8988T (cell line): ENCODE results near the gene ZNF385B.

Experiments
- DNase-seq: peaks from one replicate; pipeline ENCODE4 v3.0.0; 2011

Gene ZNF385B

GRCh38 chr2:179619947-179620467, 241.4 kb downstream of the ZNF385B start:
- no peak for DNase-seq

GRCh38 chr2:179614121-179614520, 247.3 kb downstream of the ZNF385B start:
- no peak for DNase-seq

GRCh38 chr2:179613701-179614100, 247.7 kb downstream of the ZNF385B start:
- DNase-seq = no peak

- no peak for DNase-seq
Observed at GRCh38 chr2:179613299-179613651, 248.1 kb downstream of the ZNF385B start.

- no peak for DNase-seq
Observed at GRCh38 chr2:179612591-179613298, 248.7 kb downstream of the ZNF385B start.

GRCh38 chr2:179612108-179612507, 249.3 kb downstream of the ZNF385B start:
- DNase-seq = no peak

GRCh38 chr2:179606141-179606540, 255.3 kb downstream of the ZNF385B start:
- no peak for DNase-seq

GRCh38 chr2:179605341-179605740, 256.1 kb downstream of the ZNF385B start:
- DNase-seq = no peak

- DNase-seq = no peak
Observed at GRCh38 chr2:179604598-179604997, 256.8 kb downstream of the ZNF385B start.

GRCh38 chr2:179602452-179602851, 259.0 kb downstream of the ZNF385B start:
- DNase-seq = no peak

- no peak for DNase-seq
Observed at GRCh38 chr2:179596018-179596417, 265.4 kb downstream of the ZNF385B start.

- DNase-seq = no peak
Observed at GRCh38 chr2:179595284-179595683, 266.1 kb downstream of the ZNF385B start.

GRCh38 chr2:179594268-179595112, 266.9 kb downstream of the ZNF385B start:
- DNase-seq = no peak

- no peak for DNase-seq
Observed at GRCh38 chr2:179593323-179593722, 268.1 kb downstream of the ZNF385B start.

GRCh38 chr2:179592167-179592936, 269.1 kb downstream of the ZNF385B start:
- no peak for DNase-seq

- DNase-seq = no peak
Observed at GRCh38 chr2:179591690-179592089, 269.7 kb downstream of the ZNF385B start.

- DNase-seq = no peak
Observed at GRCh38 chr2:179588486-179589145, 272.8 kb downstream of the ZNF385B start.

- no peak for DNase-seq
Observed at GRCh38 chr2:179584760-179585159, 276.7 kb downstream of the ZNF385B start.

GRCh38 chr2:179581605-179582004, 279.8 kb downstream of the ZNF385B start:
- no peak for DNase-seq

GRCh38 chr2:179580378-179581146, 280.9 kb downstream of the ZNF385B start:
- no peak for DNase-seq

- no peak for DNase-seq
Observed at GRCh38 chr2:179579800-179580199, 281.6 kb downstream of the ZNF385B start.
